NCI-H2196 (cell line): ENCODE results near the gene KCTD16.

ENCODE experiments used
- DNase-seq: peaks from one replicate; lab custom pipeline; 2025; ENCODE audit not compliant: unreplicated experiment; lab: John Stamatoyannopoulos, UW

KCTD16 gene

GRCh38 chr5:144393641-144394435, 223.2 kb downstream of the KCTD16 start:
- no peak for DNase-seq

- no peak for DNase-seq
These were observed 225.0 kb downstream of the KCTD16 start for GRCh38 chr5:144395704-144396103.

GRCh38 chr5:144403058-144403457, 232.4 kb downstream of the KCTD16 start:
- no peak for DNase-seq

DNA sequence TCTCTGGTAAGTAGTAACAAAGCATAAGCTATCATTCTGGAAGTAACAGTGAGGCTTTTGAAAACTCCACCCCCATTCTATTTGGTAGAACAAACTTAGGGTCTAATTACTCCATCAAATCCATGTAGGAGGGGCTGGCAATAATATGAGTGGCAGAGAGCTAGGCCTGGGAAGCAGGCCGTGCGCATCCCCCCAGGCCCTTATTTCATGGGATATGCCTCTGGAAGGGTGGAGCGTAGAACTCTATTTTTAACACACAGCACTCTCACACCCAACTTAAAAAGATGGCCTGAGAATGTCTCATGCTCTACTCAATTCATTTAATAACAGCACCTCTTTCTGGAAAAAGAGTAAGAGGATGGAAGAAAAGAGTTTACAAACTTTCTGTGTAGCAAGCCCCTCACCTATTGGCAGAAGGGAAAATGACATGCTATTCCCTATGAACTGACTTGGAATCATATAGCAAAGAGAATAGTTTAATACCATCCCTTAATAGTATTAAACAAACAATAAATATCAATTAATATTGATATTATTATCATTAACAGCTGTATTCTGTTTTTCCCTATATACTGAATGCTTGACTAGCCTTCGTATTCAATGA, 233.2 kb downstream of the KCTD16 start:
- no peak for DNase-seq

DNA sequence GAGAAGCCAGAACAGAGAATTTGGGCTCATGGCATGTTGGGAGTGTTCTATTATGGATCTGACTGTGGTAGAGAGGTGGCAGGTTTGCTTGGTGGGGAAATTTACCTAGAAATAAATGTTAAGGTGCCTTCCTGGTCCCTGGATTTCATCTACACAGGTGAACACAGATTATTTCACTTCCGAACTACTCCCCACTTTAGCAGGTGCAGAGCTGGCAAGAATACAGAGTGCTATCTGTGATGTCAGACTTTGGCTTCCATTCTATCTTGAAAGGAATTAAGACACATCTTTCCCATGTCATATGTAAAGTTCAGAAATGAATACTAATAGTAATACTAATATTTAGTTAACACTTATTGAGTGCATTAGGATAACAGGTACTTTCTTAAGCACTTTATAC, 234.0 kb downstream of the KCTD16 start:
- no peak for DNase-seq

DNA sequence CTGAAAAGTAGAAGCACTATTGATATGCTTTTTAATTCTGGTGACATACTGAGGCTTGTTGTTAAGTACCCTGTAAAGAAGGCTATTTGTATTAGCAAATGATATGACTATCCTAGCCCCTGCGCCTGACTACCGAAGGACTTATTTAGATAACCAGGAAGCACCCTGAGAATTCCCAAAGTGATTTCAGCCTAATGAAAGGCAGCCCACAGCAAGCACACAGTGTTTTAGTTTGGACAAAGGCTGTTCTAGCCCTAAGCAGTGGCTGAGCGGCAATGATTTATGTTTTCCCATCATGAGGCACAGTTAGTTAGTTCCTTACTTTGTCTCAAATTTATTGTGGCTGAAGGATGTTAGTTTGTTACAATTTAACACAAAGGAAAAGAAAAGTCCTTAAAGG, 235.3 kb downstream of the KCTD16 start:
- DNase-seq: no peak

DNA sequence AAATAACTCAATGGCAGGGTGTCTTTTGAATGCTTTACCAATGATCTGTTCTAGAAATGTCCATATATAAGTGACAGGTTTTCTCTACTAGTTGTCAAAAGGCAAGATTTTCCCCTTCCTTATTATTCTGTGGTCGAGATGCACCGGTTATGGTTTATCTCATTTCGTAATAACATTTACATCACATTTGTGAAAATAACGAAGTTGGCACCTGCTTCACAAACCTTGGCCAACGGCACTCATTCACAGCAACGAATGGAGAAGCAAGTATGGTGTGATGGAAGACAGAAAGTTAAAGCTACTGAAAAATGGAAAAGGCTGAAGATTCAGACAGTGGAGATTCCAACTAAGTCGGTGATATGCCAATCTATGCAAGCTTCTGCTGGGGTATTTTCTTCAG, 235.8 kb downstream of the KCTD16 start:
- DNase-seq: no peak

- no peak for DNase-seq
These were observed 243.7 kb downstream of the KCTD16 start for GRCh38 chr5:144414202-144415029.

- DNase-seq: no peak
These were observed 245.5 kb downstream of the KCTD16 start for GRCh38 chr5:144416196-144416595.

DNA sequence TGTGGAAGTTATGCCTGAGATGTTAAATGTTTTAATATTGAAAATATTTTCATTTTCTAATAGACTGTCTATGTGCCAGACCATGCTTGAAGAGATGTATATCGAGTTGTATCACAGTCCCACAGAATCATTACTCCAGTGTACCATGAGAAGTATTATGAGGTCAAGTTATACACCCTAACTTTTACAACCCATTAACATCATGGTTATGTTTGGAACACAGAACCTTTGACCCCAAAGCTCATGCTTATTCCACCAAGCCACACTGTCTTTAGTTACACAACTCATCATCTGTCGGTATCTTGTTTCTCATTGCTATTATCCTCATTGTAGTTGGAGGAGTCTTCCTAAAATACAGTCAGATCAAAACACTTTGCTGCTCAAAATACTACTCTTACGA, 248.0 kb downstream of the KCTD16 start:
- no peak for DNase-seq

GRCh38 chr5:144421411-144421810, 250.7 kb downstream of the KCTD16 start:
- DNase-seq: no peak

DNA sequence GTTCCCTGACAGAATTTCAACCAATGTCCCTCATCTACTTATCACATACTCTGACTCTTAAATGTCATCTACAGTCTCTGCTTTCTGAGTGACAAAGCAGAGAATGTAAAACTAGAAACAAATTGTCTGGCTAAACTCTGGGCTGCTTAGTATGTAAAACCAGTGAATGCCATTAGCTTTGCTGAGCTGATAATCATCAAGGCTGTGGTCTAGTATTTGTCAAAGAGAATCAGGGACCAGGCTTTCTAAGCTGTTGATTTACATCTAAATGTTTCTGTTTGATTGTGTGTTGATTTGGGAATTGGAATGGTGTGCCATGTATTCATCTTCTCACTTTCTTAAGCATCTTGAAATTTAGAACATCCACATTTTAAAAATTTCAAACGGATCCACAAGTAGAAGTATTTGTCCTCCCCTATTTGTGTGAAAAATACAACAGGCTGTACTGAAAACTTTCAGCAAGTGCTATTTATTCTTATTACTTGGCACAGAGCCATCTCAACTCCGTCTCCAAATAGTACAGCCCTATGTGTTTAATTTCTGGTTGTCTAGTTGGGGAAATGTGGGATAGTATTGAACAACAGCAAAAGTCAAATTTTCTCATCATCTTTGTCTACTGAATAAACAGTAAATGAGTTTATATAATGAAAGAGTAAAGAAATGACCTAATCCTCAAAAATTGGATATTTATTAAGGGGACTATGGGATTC, 251.5 kb downstream of the KCTD16 start:
- DNase-seq: no peak

GRCh38 chr5:144427866-144428265, 257.2 kb downstream of the KCTD16 start:
- no peak for DNase-seq

DNA sequence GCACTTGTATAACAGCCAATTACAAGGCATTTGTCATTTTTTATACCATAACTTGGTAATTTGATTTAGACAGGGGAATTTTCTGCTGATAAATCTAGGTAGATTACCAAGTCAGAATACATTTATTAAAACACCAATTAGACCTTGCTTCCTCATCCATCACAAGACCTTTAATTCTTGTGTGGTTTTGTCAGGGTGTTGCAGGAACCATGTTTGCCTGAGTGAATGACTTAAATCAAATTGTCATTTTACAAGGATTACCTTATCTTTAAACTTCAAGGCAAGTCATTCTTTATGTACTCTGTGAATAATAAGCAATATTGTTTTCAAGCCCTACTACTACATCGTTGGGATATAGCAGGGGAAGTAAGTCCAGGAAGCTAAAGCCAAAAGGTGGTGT, 257.7 kb downstream of the KCTD16 start:
- no peak for DNase-seq

DNA sequence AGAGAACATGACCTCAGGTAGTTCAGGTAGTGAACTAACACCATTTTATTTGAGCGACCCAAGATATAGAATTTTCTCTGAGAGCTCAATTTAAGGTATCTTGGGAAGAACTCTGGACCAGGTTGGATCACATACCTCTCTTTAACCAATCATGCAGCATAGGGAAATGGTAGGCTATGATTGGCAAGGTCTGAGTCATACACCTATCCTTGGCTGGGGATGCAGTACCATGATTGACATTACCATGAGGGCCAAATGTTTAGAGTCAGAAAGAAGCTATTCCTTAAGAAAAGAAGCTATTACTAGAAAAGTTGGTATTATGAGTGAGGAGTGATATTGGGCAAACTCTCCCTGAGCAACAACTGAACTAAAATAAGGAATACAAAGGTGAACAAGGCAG, 258.7 kb downstream of the KCTD16 start:
- DNase-seq: no peak

- no peak for DNase-seq
These were observed 259.2 kb downstream of the KCTD16 start for GRCh38 chr5:144429905-144430304.

DNA sequence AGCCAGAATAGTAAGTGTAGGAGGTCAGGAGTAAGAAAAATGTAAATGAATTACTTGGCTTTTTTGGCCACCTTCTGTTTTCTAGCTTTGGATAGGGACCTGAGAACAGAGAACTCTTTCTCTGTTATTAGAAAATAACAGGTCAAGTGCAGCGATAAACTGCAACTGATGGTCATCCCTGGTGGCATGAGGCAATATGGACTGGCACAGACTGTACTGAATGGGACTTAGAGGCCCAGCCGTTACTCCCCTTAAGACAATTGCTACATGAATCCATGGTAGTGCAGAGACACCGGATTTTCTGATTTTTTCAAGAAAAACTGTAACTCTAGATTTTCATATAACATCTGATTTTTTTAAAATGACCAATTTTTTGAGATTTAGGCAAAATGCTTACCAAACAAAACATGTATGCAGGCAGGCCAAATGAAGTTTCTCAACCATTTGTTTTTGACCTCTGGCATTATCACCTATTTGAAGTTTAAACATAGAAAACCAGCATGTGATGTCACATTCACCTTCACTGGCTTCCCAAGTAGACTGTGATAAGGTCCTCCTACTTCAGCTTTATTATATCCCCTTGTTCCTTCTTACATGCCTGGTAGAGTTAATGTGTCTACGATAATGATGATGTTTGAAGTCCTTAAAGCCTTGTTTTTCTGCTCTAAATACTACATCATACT, 262.6 kb downstream of the KCTD16 start:
- DNase-seq: no peak

GRCh38 chr5:144433893-144434292, 263.2 kb downstream of the KCTD16 start:
- no peak for DNase-seq

DNA sequence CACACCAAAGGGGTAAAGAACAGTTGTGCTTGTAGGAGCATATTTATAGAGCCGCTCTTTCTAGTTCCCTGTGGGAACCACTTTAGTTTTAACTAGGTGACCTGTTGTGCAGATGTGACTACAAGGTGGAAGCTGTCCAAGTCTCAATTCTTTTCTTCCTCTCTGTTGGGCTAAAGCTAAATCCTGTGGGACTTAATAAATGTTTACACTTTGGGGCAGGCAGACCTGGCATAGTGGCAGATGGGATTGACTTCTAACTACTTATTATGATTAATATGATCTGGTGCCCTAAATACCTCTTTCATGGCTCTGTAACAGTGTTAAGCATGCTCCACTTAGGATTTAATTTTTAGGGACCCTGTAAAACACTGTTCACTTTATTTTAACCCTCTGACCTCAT, 265.3 kb downstream of the KCTD16 start:
- DNase-seq: no peak

GRCh38 chr5:144438237-144438636, 267.6 kb downstream of the KCTD16 start:
- DNase-seq: no peak

DNA sequence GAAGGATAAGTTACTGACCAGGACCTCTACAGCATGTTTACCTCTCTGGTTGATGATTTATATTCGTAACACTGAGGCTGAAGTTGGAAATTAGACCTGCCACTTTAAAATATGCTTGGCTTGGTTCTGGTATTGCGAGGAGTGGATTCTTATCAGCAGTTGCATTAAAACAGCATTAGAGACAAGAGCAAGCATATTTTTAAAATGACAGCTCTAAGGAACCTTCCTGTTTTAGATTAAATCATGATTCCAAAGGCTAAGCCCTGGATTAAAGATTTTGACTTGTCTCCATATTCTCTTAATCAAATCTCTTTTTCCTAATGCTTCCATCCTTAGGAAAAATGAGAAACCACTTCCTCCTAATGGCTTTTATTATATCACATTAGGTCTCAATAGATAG, 277.8 kb downstream of the KCTD16 start:
- DNase-seq: no peak
